H1 (cell line): ENCODE measurements around the gene C4B. TPM values are rescaled to one million over a fixed set of nuclear protein-coding genes. Genes with fewer than 3 reads are reported as not detected.

ENCODE experiments used
- SP1 ChIP-seq: IDR thresholded peaks from 2 replicates; pipeline ENCODE4 v1.6.1; 2011; ENCODE audit warnings: low read depth, low read length
- polyA plus RNA-seq, 7 experiments: library from polyadenylated mRNA; depleted of rRNA in 3 of 7; stranded (reverse) in 5 of 7; unstranded in 2 of 7; fragments of >200 nt in 5 of 7; fragments of 200-250 nt in 2 of 7; gene quantifications; 1 replicate in 5 of 7; 2 replicates in 1 of 7; 4 replicates in 1 of 7; pipeline versions ENCODE4 v1.2.1 to v1.2.3, GENCODE V29; 2011 to 2013; ENCODE audit warnings: missing spikeins in 2 of 7, mixed read lengths in 2 of 7
- total RNA-seq: library from RNA; stranded (reverse); fragmentation: NEBNext Ultra II Directional; extraction: Animal tissue kit (Norgen Biotek cat#: 25700); gene quantifications from 2 replicates; pipeline ENCODE4 v1.2.1, GENCODE V29; 2021

C4B gene
- total and polyA plus RNA-seq, 2 of the 8 experiments (the other 6 are each of a cell fraction or from before 2014, with no cell fraction given): 0.74 to 3.5 TPM

DNA sequence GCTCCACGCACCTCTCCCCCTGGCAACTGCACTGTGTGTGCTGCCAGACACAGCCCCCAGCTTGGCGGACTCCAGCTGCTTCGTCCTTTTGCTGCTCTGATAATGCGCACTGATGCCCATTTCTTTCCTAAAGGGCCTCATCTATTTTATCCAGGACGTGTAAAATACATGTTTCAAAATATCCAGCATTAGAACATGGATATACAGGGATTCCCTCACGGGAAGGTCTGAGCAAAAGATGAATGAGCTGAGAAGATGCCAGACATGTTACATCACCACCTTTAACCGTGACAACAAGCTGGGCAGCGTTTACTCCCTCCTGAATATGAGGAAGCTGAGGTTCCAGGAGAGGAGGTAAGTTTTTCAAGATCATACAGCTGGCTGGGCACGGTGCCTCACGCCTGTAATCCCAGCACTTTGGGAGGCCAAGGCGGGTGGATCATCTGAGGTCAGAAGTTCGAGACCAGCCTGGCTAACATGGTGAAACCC is 61.8 kb downstream of the C4B start (continued):
- TF ChIP-seq SP1: no peak
